Skeletal muscle cell (primary cell): Measurements from ENCODE around the gene TPRG1.

ENCODE experiments used
- DNase-seq: peaks from one replicate; pipeline ENCODE4 v3.0.0-alpha.2; 2010; ENCODE audit warnings: low read depth
- H3K4me3 ChIP-seq: 2 replicates; pipeline ENCODE4 v1.5.1; 2011; ENCODE audit warnings: low read depth, mild to moderate bottlenecking, control low read depth, low read length, moderate library complexity

The TPRG1 gene, protein sequence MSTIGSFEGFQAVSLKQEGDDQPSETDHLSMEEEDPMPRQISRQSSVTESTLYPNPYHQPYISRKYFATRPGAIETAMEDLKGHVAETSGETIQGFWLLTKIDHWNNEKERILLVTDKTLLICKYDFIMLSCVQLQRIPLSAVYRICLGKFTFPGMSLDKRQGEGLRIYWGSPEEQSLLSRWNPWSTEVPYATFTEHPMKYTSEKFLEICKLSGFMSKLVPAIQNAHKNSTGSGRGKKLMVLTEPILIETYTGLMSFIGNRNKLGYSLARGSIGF

DNA sequence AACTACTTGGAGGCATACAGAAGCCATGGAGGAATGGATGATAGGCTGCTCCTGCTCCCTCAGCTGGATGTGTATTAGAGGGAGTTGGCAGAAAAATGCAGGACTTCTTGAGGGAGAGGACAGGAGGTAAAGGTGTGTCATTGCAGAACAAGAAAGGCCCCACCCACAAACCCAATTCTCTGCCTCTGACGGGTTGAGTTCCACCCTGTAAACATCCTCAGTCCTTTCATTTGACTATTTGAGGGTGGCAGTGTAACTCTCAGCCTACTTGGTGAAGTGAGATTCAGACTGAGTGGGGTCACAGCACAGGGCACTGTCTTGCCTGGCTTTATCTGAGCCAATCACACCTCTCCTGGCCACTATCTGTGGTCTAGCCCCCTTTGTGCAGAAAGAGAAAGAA, at the start of gene TPRG1:
TPRG1 (plus strand) TSS at position 265 of the 400 bp plus-strand sequence. CDS start 35,414 bp downstream, outside the sequence.
- DNase-seq: no peak
- no peak within 1 kb of the TSS for H3K4me3 ChIP-seq

DNA sequence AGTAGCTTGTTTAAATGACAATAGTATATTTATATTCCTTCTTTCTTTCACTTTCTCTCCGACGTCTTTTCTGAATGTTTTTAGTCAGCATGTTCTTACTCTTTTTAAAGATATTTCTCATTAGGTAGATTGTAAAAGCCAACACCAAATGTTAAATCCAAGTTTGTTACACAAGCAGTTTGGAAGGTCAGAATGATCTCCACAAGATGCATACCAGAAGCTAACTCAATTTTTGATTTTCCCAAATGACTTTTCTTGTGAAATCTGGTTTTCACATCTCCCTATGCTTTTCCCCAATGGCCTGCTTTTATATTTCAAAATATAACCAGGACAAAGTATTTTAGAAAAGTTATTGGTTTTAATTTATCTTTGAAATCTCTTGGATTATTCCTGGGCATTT, 49.7 kb upstream of the TPRG1 start:
- no peak overlapping the region for H3K4me3 ChIP-seq
- no peak for DNase-seq

DNA sequence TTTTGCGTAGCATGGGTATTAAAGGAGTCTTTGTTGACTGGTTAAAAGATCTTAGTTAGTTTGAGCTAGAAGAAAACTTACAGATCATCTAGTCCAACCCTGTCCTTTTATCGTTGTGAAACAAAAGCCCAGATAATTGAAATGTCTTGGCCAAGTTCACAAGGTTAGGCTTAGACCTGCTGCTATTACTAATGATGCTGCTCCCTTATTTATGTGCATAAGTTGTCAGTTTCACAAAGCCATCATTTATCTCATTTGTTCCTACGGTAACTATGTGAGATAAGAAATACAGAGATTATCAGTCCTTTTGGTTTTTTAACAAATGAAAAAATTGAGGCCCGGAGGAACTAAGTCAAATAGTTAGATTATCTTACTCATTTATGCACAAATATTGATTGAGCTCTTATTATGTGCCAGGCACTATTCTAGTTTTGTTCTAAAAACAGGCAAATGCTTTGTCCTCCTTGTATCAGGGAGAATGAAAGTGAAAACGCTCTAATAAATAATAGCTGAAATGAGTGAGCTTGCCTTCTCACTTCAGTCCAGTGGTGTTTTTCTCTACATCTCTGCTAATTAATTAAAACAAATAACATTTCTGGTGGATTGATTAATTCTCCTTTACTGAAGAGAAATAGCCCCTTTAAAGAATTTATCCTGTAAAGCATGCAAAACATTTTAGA, 49.1 kb upstream of the TPRG1 start:
- DNase-seq: no peak
- H3K4me3 ChIP-seq: no peak overlapping the region

DNA sequence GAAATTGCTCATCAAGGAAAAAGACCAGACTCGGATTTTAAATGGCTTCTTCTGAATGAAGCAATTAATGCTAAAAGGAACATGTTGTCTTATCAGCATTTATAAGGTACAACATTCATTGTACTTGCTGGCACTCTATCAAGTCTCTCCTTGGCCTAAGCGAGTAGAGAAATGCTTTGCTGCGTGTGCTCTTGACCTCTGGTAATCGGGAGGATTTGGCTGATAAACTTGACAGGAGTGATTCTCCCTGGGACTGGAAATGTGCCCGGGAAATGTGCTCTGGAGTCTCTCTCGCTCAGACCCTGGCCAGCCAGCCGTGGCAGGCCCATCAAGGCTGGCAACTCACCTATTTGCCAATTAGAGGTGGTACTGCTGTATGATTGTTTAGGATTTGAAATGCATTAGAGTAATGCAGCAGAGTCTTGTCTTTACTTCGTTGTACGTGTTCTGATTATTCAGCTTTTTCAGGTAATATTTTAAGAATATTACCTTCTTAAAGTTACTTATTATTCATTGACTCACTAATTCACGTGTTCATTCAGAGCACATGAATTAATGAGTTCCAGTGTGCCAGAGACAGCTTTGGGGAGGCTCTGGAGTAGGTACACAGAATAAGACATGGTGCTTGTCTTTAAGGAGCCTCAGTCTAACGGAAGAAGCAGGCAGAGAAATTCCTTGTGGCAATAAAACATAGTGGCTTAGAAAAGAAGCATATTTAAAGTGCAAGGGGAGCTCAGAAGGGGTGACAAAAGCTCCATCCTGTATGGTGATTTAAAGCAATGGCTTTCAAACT, 48.0 kb upstream of the TPRG1 start:
- H3K4me3 ChIP-seq: no peak overlapping the region
- no peak for DNase-seq

DNA sequence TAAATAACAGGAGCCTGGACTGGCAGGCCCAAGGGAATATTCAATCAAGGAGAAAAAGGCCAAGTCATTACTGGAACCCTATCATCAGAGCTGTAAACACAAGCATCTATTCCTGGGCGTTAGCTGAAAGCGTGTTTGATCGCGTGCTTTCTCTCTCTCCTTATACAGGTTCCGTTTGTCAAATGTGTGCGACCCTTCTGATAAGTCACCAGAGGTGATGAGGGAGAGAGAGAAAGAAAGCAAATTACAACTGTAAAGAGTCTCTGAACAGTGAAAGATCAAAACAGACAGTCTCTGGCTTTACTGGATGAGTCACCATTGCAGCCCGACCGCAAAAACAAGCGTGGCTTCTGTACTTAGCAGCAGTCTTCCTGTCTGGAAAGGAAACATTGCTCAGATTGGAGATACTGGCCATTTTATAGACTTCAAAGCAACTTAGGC, 39.5 kb upstream of the TPRG1 start:
- no peak overlapping the region for H3K4me3 ChIP-seq
- peak; percentile 58 for DNase-seq

DNA sequence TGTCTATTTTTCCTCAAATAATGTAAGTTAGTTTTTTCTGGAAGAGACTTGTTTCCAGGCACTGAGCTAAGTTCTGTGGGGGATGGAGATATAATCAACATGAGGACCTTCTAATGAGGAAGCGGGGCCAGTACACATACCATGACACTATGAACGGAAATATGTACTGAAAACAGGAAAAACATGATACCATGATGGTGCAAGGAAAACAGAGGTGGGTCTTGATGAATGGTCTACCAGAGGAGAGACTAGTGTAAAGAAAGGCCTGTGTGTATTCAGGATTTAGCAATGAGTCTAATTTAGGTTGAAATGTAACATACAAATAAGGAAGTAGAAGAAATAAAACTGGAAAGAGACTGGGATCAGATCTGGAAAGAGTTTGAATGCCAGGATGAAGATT, 38.9 kb upstream of the TPRG1 start:
- no peak overlapping the region for H3K4me3 ChIP-seq
- no peak for DNase-seq

DNA sequence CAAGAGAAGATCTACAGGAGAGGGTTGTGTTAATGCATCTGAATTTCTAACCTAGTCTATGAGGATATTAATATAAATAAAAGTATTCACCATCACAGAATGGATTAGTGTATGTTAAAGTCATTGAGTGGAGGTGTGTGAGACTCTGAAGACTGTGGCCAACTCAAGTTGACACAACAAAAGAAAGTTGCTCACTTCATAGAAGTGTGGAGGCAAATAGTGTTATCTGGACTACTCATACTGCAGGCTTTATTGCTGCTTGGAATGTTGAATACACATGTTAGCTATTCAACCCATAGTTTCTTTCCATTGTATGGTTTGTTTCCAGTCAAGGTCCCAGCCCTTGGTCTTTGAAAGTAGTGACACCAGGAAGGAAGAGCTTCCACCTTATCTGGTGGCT, 38.0 kb upstream of the TPRG1 start:
- DNase-seq: no peak
- no peak overlapping the region for H3K4me3 ChIP-seq

DNA sequence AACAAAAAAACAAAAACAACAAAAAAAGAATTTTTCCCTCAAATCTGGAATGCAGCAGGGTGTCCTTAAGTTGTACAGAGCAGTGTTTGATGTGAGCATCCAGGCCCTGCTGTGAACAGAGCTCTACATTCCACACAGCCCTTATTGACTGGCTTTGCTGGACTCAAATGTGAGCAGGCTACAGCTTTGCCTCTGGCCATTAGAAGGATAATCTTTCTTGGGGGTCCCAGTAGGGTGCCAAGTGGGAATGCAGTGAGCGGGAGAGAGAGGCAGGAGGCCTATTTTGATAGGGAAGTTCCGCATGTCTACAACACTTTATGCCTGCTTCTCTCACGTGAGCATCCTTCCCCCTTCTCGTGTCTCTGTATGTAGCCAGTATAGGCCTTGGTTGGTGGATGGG, 34.4 kb upstream of the TPRG1 start:
- DNase-seq: no peak
- no peak overlapping the region for H3K4me3 ChIP-seq

DNA sequence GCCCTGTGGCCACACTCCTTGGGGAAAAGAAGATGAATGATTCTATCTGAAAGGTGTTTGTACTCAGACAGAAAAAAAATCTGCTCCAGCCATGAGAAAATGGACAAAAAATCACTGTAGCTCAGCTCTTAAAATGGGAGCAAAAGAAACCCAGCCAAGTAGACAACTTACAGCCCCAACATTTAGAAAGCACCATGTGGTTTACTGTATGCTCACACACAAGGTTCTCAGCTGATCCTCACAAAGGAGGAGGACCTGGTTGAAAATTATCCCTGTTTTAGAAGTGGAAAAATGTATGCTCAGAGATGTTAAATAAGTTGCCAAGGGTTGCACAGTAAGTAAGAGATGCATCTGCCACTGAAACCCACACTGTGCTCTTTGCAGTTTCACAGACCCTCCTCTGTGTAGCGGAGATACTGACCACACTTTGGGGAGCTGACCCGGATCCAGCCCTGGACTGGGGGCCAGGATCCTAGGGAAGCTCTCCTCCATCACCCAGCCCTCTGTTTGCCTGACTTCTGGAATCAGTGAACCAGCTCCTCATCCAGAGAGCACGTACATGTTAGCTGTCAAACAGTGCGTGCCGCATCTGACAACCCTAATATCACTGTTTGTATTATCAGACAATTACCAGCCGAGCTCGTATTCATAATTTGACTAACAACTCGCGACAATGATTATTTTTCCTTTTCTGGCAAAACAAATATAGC, 32.7 kb upstream of the TPRG1 start:
- H3K4me3 ChIP-seq: no peak overlapping the region
- DNase-seq: no peak

DNA sequence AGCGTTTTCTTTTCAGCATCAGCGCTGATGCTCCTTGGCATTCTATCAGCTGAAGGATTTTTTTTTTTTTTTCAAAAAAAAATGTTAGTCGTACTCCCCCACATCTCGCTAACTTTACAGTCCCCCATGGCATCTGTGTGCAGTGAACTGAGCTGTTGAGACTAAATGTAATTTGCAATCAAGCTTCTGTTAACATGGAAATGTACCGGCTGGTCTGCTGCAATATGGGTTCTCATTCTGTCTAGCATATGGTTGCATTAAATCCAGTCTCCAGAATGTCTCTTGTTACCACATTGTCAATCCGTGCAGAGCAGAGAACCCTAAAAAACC, 32.2 kb upstream of the TPRG1 start:
- no peak overlapping the region for H3K4me3 ChIP-seq
- no peak for DNase-seq

DNA sequence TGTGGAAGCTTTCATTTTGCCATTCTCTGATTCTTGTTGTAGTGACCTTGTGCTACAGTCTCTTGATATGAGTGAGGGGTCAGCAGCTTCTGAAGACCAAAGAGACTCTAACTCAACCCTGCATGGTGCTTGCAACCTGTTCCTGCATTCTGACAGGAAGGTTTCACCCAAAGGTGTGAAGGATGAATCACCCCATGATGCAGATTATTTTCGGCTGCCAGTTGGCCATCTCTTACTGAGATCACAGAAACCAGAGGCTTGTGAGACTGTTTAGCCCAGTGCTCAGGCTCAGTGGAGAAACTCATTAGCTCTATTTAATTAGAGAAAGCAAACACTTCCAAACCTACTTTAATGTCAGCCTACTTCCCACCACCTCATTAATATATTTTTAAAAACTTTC, 29.2 kb upstream of the TPRG1 start:
- no peak overlapping the region for H3K4me3 ChIP-seq
- DNase-seq: no peak

DNA sequence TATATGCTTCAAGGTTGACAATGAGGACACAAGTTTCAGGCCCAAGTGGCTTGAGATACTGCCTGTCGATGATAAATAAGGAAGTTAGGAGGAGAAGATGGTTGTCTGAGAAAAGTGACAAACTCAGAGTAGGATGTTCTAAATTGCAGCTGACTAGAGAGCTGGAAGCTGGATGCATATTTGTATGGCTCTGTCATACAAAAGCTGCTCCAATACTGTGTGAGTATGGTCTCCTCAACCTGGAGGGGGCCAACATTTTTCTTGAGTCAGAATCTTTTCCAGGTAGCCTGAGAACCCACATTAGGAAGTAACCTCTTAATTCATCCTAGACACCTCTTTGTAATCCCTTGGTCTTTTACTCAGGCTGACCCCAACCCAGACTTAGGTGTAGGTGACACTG, 28.4 kb upstream of the TPRG1 start:
- no peak for DNase-seq
- no peak overlapping the region for H3K4me3 ChIP-seq

DNA sequence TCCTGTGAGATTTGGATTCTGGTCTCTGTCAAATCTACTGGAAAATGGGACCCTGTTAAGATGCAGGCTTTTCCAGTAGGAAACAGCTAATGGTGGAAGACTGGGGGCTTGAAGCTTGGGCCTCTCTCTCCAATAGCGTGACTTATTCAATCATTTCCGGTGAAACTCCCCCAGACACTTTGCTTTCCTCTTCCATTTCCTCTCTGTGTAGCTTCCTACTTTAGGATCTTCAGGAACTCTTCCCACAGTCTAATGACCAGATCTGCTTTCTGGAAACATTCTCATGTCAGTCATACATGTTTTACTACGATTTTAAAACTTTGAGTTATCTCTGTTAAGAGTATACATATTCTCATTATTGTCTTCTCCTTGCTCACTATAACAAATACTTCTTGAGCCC, 28.0 kb upstream of the TPRG1 start:
- DNase-seq: no peak
- H3K4me3 ChIP-seq: no peak overlapping the region

DNA sequence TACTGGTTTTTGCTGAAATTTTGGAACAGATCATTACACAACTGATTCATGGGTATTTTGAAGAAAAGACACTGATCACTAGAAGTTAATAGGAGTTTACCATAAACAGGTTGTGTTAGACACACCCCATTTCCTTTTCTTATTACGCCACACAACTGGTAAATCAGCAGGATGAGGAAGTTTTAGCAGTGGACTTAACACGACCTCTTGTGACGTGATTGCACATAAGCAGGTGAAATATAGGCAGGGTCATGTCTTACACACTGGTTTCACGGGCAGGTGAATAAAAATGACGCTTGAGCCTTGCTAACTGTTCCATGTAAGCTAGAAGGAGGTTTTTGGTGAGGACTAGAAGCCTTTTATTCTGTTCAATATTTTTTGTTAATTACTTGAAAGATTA, 27.1 kb upstream of the TPRG1 start:
- DNase-seq: peak; percentile 13
- no peak overlapping the region for H3K4me3 ChIP-seq

DNA sequence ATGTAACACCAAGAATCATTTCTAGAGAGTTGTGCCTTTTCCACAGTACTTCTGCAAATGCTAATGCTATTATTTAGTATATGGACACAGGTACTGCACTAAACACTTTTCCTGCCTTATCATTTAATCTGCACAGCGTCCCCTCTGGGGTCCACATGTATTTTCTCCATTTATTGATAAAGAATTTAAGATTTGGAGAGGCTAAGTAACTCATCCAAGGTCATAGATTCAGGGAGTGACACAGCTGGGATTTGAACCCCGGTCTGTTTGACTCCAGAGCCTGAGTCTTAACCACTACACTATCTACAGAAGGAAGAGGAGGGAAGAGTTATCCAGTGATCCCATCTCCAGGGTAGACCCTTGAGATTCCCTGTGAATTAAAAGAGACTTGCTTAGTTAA, 24.9 kb upstream of the TPRG1 start:
- no peak overlapping the region for H3K4me3 ChIP-seq
- DNase-seq: no peak

DNA sequence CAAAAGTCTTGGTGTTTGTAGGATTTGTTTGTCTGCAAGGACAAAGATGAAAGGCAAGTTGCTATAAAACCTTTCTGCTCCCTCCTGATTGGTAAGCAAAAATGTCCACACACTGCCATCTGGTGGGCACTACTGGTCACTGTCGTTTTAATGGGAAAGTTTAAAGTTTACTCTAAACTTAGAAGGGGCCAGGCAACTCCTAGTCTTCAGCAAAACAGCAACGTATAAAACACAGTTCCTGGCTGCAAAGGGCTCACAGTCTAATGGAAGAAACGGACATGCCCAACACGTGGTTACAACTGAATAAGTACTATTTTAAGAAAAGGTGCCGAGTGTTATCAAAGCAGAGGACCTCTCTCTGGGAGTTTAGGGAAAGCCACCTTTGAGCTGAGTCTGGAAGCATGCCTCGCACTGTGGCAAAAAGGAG, 23.7 kb upstream of the TPRG1 start:
- H3K4me3 ChIP-seq: no peak overlapping the region
- DNase-seq: peak; percentile 39

DNA sequence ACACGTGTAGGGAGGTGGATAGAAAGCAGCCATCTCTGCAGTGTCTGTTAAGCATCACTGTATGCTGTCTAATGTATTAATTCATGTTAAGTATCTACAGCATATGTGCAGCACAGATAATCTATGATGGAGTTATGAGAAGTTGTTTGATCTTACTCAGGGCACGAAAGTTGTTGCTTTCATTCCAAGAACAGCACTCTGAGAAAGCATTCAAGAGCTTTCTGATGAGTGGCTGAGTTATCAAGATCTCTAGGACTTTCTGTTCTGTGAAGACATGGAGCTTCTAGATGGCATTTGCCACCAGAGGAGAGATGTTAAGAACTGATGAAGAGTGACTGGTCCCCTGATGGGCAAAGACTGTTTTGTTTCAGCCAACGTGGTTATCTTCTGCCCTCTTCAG, 22.6 kb upstream of the TPRG1 start:
- H3K4me3 ChIP-seq: no peak overlapping the region
- DNase-seq: no peak

DNA sequence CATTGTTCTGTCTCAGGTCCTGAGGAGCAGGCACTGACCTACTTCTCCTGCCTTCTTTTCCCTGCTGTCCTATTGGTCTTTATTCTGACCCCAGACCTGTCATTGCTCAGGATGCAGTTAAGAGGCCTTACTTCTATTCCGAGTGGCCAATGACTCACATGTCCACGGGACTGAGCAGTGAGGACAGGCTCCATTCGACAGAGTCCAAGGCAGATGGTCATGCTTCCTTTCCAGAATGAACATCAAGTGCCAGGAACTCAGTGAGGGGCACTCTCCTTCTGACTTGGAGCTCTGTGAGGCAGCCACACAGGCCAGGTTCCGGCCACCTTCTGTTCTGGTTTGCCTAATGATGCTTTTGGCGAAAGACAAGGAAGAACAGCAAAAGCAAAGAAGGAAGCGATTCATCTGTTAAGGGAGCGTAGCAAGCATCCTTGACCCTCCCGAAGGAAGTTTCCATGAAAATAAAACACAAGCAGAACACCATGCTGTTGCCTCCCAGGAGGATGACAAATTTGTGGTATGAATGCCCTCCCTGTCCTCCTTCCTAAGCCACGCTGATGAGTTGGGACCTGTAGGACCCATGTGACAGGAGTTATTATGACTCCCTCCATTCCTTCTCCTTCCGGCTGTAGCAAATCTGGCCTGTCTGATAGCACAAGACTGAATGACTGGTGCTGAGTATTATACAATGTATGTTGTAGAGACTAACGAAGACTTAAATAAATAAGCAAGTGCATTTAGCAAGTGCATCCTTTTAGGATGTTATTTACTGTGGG, 14.4 kb upstream of the TPRG1 start:
- H3K4me3 ChIP-seq: no peak overlapping the region
- DNase-seq: no peak

DNA sequence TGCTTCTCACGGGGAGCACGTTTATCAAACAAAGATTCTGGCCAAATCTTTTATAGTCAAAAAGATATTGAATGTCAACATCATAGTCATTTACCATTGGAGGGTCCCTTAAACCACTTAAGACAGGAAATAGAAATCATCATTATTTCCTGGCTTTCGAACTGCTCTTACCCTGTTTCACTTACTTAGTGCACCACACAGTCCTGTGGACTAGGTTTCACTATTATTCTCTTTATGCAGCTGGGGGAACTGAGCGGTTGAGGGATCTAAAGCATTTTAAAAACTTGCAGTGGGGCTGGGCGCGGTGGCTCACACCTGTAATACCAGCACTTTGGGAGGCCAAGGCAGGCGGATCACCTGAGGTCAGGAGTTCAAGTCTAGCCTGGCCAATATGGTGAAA, 13.7 kb upstream of the TPRG1 start:
- H3K4me3 ChIP-seq: no peak overlapping the region
- DNase-seq: no peak
